Skin epidermis (tissue), 12 donors: ENCODE results near the gene LDLRAD4.
"Not testable (repeated sequence)": the region's sequence is repeated elsewhere in the genome, so short reads cannot be mapped to it uniquely, and the experiment has no call there.

Source experiments
- H3K27ac ChIP-seq, 21 experiments: fragments of 200-600 bp; sonication (generic) in 11 of 21; one replicate each; pipeline ENCODE4 v1.5.0; 2020; ENCODE audit warnings: mild to moderate bottlenecking in 3 of 21, inconsistent platforms in 2 of 21, moderate library complexity in 2 of 21
- H3K4me3 ChIP-seq, 7 experiments: fragments of 200-600 bp; sonication (generic) in 2 of 7; one replicate each; pipeline ENCODE4 v1.5.0; 2020; ENCODE audit warnings: inconsistent platforms in 2 of 7, mild to moderate bottlenecking in 2 of 7, moderate library complexity in 1 of 7

LDLRAD4 gene

GRCh38 chr18:13456736-13457271 lies 238.2 kb downstream of the LDLRAD4 start:
- no peak overlapping the region for H3K4me3 ChIP-seq
- no peak overlapping the region for H3K27ac ChIP-seq

- H3K27ac ChIP-seq = peak overlapping the region in 1 of 21 experiments; percentile 3
- no peak overlapping the region for H3K4me3 ChIP-seq
Measured at GRCh38 chr18:13457327-13457726, 238.8 kb downstream of the LDLRAD4 start.

- no peak overlapping the region for H3K27ac ChIP-seq
- H3K4me3 ChIP-seq = no peak overlapping the region
Measured at GRCh38 chr18:13460946-13461345, 242.4 kb downstream of the LDLRAD4 start.

GRCh38 chr18:13461469-13461868 lies 242.9 kb downstream of the LDLRAD4 start:
- Histone ChIP-seq H3K4me3 (no peak overlapping the region), H3K27ac (no peak overlapping the region)

- Histone ChIP-seq H3K27ac (no peak overlapping the region), H3K4me3 (no peak overlapping the region)
Measured at GRCh38 chr18:13461936-13462335, 243.4 kb downstream of the LDLRAD4 start.

GRCh38 chr18:13462686-13463085 lies 244.1 kb downstream of the LDLRAD4 start:
- Histone ChIP-seq H3K4me3 (no peak overlapping the region), H3K27ac (peak overlapping the region in 2 of 21 experiments; percentile 3 to 25)

GRCh38 chr18:13463526-13464210 lies 245.1 kb downstream of the LDLRAD4 start:
- Histone ChIP-seq H3K27ac (peak overlapping the region in 8 of 21 experiments; percentile 27 to 80 (median 67)), H3K4me3 (no peak overlapping the region)

GRCh38 chr18:13464432-13465123 lies 246.0 kb downstream of the LDLRAD4 start:
- Histone ChIP-seq H3K4me3 (peak overlapping the region in 5 of 7 experiments; percentile 7 to 29 (median 20)), H3K27ac (peak overlapping the region in 18 of 21 experiments; percentile 10 to 80 (median 59))

- H3K27ac ChIP-seq = peak overlapping the region in 17 of 21 experiments; percentile 8 to 80 (median 59)
Measured at GRCh38 chr18:13465124-13465446, 246.5 kb downstream of the LDLRAD4 start.

GRCh38 chr18:13465476-13465875 lies 246.9 kb downstream of the LDLRAD4 start:
- Histone ChIP-seq H3K4me3 (peak overlapping the region in 5 of 7 experiments; percentile 7 to 29 (median 20)), H3K27ac (peak overlapping the region in 14 of 21 experiments; percentile 8 to 80 (median 60))

More at GRCh38 chr18:13465124-13465446, 246.5 kb downstream of the LDLRAD4 start:
- H3K4me3 ChIP-seq = peak overlapping the region in 5 of 7 experiments; percentile 7 to 29 (median 20)

GRCh38 chr18:13470516-13471197 lies 252.1 kb downstream of the LDLRAD4 start:
- no peak overlapping the region for H3K4me3 ChIP-seq
- peak overlapping the region in 5 of 21 experiments; percentile 12 to 71 (median 20) for H3K27ac ChIP-seq

- no peak overlapping the region for H3K4me3 ChIP-seq
- peak overlapping the region in 6 of 21 experiments; percentile 12 to 71 (median 27) for H3K27ac ChIP-seq
Measured at GRCh38 chr18:13471198-13471845, 252.8 kb downstream of the LDLRAD4 start.

GRCh38 chr18:13471971-13472628 lies 253.5 kb downstream of the LDLRAD4 start:
- H3K27ac ChIP-seq = peak overlapping the region in 7 of 21 experiments; percentile 9 to 71 (median 34)

GRCh38 chr18:13473751-13474150 lies 255.2 kb downstream of the LDLRAD4 start:
- Histone ChIP-seq H3K27ac (peak overlapping the region in 1 of 21 experiments; percentile 30), H3K4me3 (no peak overlapping the region)

More at GRCh38 chr18:13471971-13472628, 253.5 kb downstream of the LDLRAD4 start:
- no peak overlapping the region for H3K4me3 ChIP-seq

GRCh38 chr18:13474336-13474735 lies 255.8 kb downstream of the LDLRAD4 start:
- Histone ChIP-seq H3K4me3 (no peak overlapping the region), H3K27ac (peak overlapping the region in 1 of 21 experiments; percentile 44)

GRCh38 chr18:13474907-13475545 lies 256.5 kb downstream of the LDLRAD4 start:
- H3K4me3 ChIP-seq = no peak overlapping the region
- H3K27ac ChIP-seq = no peak overlapping the region

- not testable (repeated sequence) for H3K27ac ChIP-seq, H3K4me3 ChIP-seq
Measured at GRCh38 chr18:13476312-13476711, 257.8 kb downstream of the LDLRAD4 start.

- no peak overlapping the region for H3K27ac ChIP-seq
- H3K4me3 ChIP-seq = no peak overlapping the region
Measured at GRCh38 chr18:13477147-13477683, 258.7 kb downstream of the LDLRAD4 start.
